Measurements from ENCODE around the gene NAT9.
A peak's percentile ranks its signal among the peaks of the same experiment; 100 is the strongest.

NAT9 gene

DNA sequence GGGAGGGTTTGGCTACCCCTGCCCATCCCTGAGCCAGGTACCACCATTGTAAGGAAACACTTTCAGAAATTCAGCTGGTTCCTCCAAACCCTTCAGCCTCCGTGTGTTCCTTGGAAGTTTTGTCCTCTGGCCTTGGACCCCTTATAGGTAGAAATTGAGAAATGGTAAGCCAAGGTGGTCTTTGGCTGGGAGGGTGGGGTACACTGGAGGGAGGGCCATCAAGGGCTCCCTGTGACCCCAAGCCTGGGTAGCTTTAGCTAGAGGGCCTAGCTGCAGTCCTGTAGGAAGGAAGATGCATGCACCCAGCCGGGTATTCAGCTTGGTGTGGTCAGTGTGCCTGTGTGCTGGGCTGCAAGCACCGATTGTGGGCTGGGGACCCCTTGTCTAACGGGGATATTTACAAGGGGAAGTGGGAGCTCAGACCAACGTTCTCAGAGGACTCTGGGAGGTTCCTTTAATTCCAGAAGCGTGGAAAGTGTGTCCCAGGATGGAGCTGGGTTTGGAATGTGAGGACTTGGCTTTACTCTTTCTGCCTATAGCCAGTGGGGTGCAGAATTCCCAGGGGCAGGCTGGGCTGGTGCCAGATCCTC lies 6.8 kb downstream of the NAT9 start:
- Histone ChIP-seq H3K27ac (ENCODE audit: low read depth, low read length) (no peak overlapping the region), H3K4me3 (ENCODE audit: low read depth, low read length) (no peak overlapping the region), H3K4me1 (ENCODE audit: control insufficient read depth, insufficient read depth, low read length, unreplicated experiment) (peaks cover 26% of the 10 kb centered on the region), H2AFZ (ENCODE audit: low read length, unreplicated experiment) (no peak overlapping the region), H3K27me3 (ENCODE audit: insufficient read depth, low read length) (no peaks in the 10 kb centered on the region), H3K36me3 (ENCODE audit: insufficient read depth, low read length) (peaks cover 9% of the 10 kb centered on the region; the same call in 1 of the 2 replicates), H3K79me2 (ENCODE audit: control insufficient read depth, insufficient read depth, low read length, unreplicated experiment) (peaks cover 5% of the 10 kb centered on the region)

DNA sequence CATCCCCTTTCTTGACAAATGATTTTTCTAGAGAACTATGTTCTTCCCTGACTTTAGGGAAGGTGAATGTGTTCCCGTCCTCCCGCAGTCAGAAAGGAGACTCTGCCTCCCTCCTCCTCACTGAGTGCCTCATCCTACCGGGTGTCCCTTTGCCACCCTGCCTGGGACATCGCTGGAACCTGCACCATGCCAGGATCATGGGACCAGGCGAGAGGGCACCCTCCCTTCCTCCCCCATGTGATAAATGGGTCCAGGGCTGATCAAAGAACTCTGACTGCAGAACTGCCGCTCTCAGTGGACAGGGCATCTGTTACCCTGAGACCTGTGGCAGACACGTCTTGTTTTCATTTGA lies 7.4 kb downstream of the NAT9 start:
- H2AFZ ChIP-seq (ENCODE audit: low read length, unreplicated experiment): no peak overlapping the region
- peaks cover 20% of the 10 kb centered on the region for H3K4me1 ChIP-seq (ENCODE audit: control insufficient read depth, insufficient read depth, low read length, unreplicated experiment)
- H3K79me2 ChIP-seq (ENCODE audit: control insufficient read depth, insufficient read depth, low read length, unreplicated experiment): peaks cover 4% of the 10 kb centered on the region
- no peaks in the 10 kb centered on the region for H3K27me3 ChIP-seq (ENCODE audit: insufficient read depth, low read length)
- H3K4me3 ChIP-seq (ENCODE audit: low read depth, low read length): no peak overlapping the region
- peak overlapping the region; percentile 49; the same call in 1 of the 2 replicates for H3K27ac ChIP-seq (ENCODE audit: low read depth, low read length)
- H3K36me3 ChIP-seq (ENCODE audit: insufficient read depth, low read length): peaks cover 9% of the 10 kb centered on the region; the same call in 1 of the 2 replicates

DNA sequence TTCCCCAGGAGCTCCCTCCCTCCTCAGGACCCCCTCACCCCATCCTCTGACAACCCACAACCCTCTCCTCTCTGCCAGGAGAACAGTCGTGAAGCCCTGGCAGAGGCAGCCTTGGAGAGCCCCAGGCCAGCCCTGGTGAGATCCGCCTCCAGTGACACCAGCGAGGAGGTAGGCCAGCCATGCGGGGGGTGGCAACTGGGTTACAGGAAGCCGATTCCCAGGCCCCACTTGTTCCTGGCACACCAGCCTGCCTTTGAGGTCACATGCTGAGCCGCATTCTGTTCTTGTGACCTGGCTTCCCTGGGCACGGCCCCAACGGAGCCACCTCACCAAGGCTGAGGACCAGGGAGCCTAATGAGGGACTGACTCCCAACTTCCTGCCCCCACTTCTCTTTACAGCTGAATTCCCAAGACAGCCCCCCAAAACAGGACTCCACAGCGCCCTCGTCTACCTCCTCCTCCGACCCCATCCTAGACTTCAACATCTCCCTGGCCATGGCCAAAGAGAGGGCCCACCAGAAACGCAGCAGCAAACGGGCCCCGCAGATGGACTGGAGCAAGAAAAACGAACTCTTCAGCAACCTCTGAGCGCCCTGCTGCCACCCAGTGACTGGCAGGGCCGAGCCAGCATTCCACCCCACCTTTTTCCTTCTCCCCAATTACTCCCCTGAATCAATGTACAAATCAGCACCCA lies 7.9 kb downstream of the NAT9 start:
- H2AFZ ChIP-seq (ENCODE audit: low read length, unreplicated experiment): no peak overlapping the region
- peaks cover 16% of the 10 kb centered on the region for H3K4me1 ChIP-seq (ENCODE audit: control insufficient read depth, insufficient read depth, low read length, unreplicated experiment)
- peaks cover 9% of the 10 kb centered on the region; the same call in 1 of the 2 replicates for H3K36me3 ChIP-seq (ENCODE audit: insufficient read depth, low read length)
- H3K79me2 ChIP-seq (ENCODE audit: control insufficient read depth, insufficient read depth, low read length, unreplicated experiment): no peaks in the 10 kb centered on the region
- H3K4me3 ChIP-seq (ENCODE audit: low read depth, low read length): no peak overlapping the region
- peak overlapping the region; percentile 49 for H3K27ac ChIP-seq (ENCODE audit: low read depth, low read length)
- H3K27me3 ChIP-seq (ENCODE audit: insufficient read depth, low read length): no peaks in the 10 kb centered on the region

GRCh38 chr17:74767111-74767516 lies 9.0 kb downstream of the NAT9 start:
- H3K79me2 ChIP-seq (ENCODE audit: control insufficient read depth, insufficient read depth, low read length, unreplicated experiment): no peaks in the 10 kb centered on the region
- H2AFZ ChIP-seq (ENCODE audit: low read length, unreplicated experiment): no peak overlapping the region
- H3K27me3 ChIP-seq (ENCODE audit: insufficient read depth, low read length): no peaks in the 10 kb centered on the region
- H3K27ac ChIP-seq (ENCODE audit: low read depth, low read length): no peak overlapping the region
- H3K4me1 ChIP-seq (ENCODE audit: control insufficient read depth, insufficient read depth, low read length, unreplicated experiment): peaks cover 16% of the 10 kb centered on the region
- H3K36me3 ChIP-seq (ENCODE audit: insufficient read depth, low read length): peaks cover 9% of the 10 kb centered on the region; the same call in 1 of the 2 replicates
- H3K4me3 ChIP-seq (ENCODE audit: low read depth, low read length): no peak overlapping the region

- Histone ChIP-seq H3K79me2 (ENCODE audit: control insufficient read depth, insufficient read depth, low read length, unreplicated experiment) (no peaks in the 10 kb centered on the region), H3K4me1 (ENCODE audit: control insufficient read depth, insufficient read depth, low read length, unreplicated experiment) (peaks cover 16% of the 10 kb centered on the region), H3K4me3 (ENCODE audit: low read depth, low read length) (no peak overlapping the region), H2AFZ (ENCODE audit: low read length, unreplicated experiment) (no peak overlapping the region), H3K27me3 (ENCODE audit: insufficient read depth, low read length) (no peaks in the 10 kb centered on the region), H3K27ac (ENCODE audit: low read depth, low read length) (no peak overlapping the region), H3K36me3 (ENCODE audit: insufficient read depth, low read length) (peaks cover 5% of the 10 kb centered on the region; the same call in 1 of the 2 replicates)
These were observed 9.7 kb downstream of the NAT9 start for GRCh38 chr17:74766413-74766812.

DNA sequence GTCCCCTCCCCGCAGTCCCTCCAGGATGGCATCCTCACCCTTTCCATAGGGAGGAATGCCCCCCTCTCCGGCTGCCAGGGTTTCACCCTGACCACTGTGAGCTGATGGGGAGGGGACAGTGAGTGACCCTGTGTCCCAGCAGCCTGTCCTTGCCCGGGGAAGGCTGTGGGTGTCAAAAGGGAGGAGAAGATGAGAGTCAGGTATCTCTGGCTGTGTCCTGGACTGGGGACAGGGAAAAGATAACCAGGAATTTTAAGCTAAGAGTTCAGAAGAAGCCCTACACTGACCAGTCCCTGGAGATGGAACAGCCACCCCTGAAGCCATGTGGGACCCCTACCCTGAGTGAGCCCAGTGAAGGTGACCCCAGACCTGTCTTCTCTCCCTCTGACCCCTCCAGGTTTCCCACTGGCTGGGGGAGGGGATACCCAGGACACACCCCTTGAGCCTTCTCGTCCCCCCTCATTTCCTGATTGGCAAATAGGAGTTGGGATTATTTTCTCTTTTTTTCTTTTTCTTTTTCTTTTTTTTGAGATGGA lies 11.3 kb downstream of the NAT9 start:
- Histone ChIP-seq H3K4me1 (ENCODE audit: control insufficient read depth, insufficient read depth, low read length, unreplicated experiment) (peaks cover 21% of the 10 kb centered on the region), H2AFZ (ENCODE audit: low read length, unreplicated experiment) (no peak overlapping the region), H3K27me3 (ENCODE audit: insufficient read depth, low read length) (no peaks in the 10 kb centered on the region), H3K27ac (ENCODE audit: low read depth, low read length) (no peak overlapping the region), H3K36me3 (ENCODE audit: insufficient read depth, low read length) (no peaks in the 10 kb centered on the region), H3K4me3 (ENCODE audit: low read depth, low read length) (no peak overlapping the region), H3K79me2 (ENCODE audit: control insufficient read depth, insufficient read depth, low read length, unreplicated experiment) (no peaks in the 10 kb centered on the region)

DNA sequence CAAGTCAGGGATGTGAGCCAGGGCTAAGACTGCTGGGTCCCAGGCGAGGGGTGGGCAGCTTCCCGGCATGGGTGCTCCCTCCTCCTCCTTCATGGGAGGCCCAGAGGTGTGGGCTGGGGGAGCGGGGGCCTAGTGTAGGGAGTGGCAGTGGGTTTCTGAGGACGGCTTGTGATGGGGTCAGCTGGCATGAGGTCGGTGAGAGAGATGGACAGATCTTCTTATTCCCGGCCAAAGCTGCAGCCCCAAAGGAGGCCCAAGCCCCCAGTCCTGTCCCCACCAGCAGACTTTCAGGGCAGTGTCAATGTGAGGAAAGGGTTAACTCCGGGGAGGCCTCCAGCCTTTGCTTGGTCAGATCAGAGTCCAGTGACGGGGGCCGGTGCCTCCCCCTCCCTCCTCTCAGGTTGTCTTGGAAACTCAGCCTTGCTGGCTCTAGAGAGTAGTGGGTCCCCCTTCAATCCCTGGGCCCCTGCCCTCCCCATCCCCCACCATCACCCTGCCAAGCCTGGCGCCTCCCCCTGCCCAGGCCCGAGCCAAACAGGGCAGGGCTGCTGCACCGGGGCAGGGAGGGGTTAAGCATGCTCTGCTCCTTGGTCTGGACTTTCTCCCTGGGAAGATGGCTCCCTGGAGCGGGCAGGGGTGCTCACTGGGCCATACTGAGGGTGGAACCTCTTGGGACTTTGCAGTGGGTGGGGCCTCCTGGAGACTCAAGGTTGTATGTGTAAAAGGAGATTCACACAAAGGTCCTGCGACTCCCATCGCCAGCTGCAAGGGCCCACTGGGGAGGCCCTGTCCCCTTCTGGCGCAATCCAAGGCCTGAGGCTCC lies 12.4 kb downstream of the NAT9 start:
- no peak overlapping the region for H2AFZ ChIP-seq (ENCODE audit: low read length, unreplicated experiment)
- H3K27ac ChIP-seq (ENCODE audit: low read depth, low read length): no peak overlapping the region
- H3K4me1 ChIP-seq (ENCODE audit: control insufficient read depth, insufficient read depth, low read length, unreplicated experiment): peaks cover 25% of the 10 kb centered on the region
- H3K27me3 ChIP-seq (ENCODE audit: insufficient read depth, low read length): no peaks in the 10 kb centered on the region
- no peaks in the 10 kb centered on the region for H3K79me2 ChIP-seq (ENCODE audit: control insufficient read depth, insufficient read depth, low read length, unreplicated experiment)
- H3K36me3 ChIP-seq (ENCODE audit: insufficient read depth, low read length): no peaks in the 10 kb centered on the region
- H3K4me3 ChIP-seq (ENCODE audit: low read depth, low read length): no peak overlapping the region

DNA sequence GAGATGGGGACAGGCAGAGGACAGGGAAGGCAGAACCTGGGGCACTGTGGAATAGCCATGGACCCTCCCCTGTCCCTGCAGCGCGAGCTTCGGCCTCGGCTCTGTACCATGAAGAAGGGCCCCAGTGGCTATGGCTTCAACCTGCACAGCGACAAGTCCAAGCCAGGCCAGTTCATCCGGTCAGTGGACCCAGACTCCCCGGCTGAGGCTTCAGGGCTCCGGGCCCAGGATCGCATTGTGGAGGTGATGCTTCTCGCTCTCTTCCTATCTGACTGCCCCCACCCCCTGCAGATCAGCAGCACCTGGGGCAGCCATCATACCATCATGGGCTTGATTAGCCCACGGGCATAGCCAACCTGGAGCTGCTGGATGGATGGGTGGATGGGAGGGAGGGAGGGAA lies 14.2 kb downstream of the NAT9 start:
- no peaks in the 10 kb centered on the region for H3K27me3 ChIP-seq (ENCODE audit: insufficient read depth, low read length)
- peaks cover 25% of the 10 kb centered on the region for H3K4me1 ChIP-seq (ENCODE audit: control insufficient read depth, insufficient read depth, low read length, unreplicated experiment)
- H2AFZ ChIP-seq (ENCODE audit: low read length, unreplicated experiment): no peak overlapping the region
- no peak overlapping the region for H3K27ac ChIP-seq (ENCODE audit: low read depth, low read length)
- H3K4me3 ChIP-seq (ENCODE audit: low read depth, low read length): no peak overlapping the region
- no peaks in the 10 kb centered on the region for H3K79me2 ChIP-seq (ENCODE audit: control insufficient read depth, insufficient read depth, low read length, unreplicated experiment)
- H3K36me3 ChIP-seq (ENCODE audit: insufficient read depth, low read length): no peaks in the 10 kb centered on the region

GRCh38 chr17:74761419-74761818 lies 14.7 kb downstream of the NAT9 start:
- H3K4me3 ChIP-seq (ENCODE audit: low read depth, low read length): no peak overlapping the region
- no peaks in the 10 kb centered on the region for H3K36me3 ChIP-seq (ENCODE audit: insufficient read depth, low read length)
- no peaks in the 10 kb centered on the region for H3K27me3 ChIP-seq (ENCODE audit: insufficient read depth, low read length)
- H2AFZ ChIP-seq (ENCODE audit: low read length, unreplicated experiment): no peak overlapping the region
- H3K27ac ChIP-seq (ENCODE audit: low read depth, low read length): no peak overlapping the region
- H3K4me1 ChIP-seq (ENCODE audit: control insufficient read depth, insufficient read depth, low read length, unreplicated experiment): peaks cover 25% of the 10 kb centered on the region
- H3K79me2 ChIP-seq (ENCODE audit: control insufficient read depth, insufficient read depth, low read length, unreplicated experiment): no peaks in the 10 kb centered on the region

DNA sequence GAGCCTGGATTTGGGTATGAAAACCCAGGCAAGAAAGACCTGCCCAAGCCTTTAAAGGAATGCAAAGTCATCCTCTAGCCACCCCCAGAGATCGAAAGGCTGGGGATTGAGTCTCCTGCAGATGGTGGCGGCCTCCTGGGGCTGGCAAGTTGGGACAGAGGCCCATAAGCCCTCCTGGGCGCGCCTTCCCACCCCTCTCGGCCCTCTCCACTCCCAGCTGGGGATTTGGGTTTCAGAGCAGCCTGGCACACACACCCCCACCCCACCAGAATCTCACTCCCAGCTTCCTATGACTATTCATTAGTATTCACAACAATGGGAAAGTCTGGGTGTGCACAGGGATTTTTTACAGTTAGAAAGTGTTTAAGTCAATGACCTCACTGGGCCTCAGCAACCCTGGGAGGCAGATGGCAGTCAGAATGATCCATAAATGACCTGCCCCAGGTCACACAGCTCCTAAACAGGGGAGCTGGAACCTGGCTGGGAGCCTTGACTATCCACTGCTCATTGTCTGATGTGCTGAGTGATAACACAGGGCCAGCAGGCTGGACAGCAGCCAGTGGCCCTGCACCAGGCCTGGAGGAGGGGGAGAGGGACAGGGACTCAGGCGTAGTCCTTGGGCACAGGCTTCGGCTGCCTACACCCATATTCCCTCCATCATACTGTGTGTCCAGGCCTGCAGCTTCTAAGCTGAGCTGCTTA lies 15.6 kb downstream of the NAT9 start:
- no peak overlapping the region for H3K27ac ChIP-seq (ENCODE audit: low read depth, low read length)
- H3K4me1 ChIP-seq (ENCODE audit: control insufficient read depth, insufficient read depth, low read length, unreplicated experiment): peaks cover 25% of the 10 kb centered on the region
- H3K79me2 ChIP-seq (ENCODE audit: control insufficient read depth, insufficient read depth, low read length, unreplicated experiment): no peaks in the 10 kb centered on the region
- no peak overlapping the region for H2AFZ ChIP-seq (ENCODE audit: low read length, unreplicated experiment)
- no peak overlapping the region for H3K4me3 ChIP-seq (ENCODE audit: low read depth, low read length)
- no peaks in the 10 kb centered on the region for H3K36me3 ChIP-seq (ENCODE audit: insufficient read depth, low read length)
- no peaks in the 10 kb centered on the region for H3K27me3 ChIP-seq (ENCODE audit: insufficient read depth, low read length)
